Activated T-cell treated with anti-CD3 and anti-CD28 coated beads for 4 hours (primary cell): ENCODE results near the gene OIT3.
"Not testable (repeated sequence)": the region's sequence is repeated elsewhere in the genome, so short reads cannot be mapped to it uniquely, and the experiment has no call there.

ENCODE experiments used
- DNase-seq: peaks from one replicate; pipeline ENCODE4 v3.0.0-alpha.2; 2020

OIT3 gene

GRCh38 chr10:72893136-72893798, at the start of gene OIT3:
OIT3 (plus strand) TSS chr10:72893739; CDS start chr10:72893799, 60 bp downstream.
- DNase-seq, result no peak

GRCh38 chr10:72846238-72846637, 47.3 kb upstream of the OIT3 start:
- DNase-seq, result no peak

DNA sequence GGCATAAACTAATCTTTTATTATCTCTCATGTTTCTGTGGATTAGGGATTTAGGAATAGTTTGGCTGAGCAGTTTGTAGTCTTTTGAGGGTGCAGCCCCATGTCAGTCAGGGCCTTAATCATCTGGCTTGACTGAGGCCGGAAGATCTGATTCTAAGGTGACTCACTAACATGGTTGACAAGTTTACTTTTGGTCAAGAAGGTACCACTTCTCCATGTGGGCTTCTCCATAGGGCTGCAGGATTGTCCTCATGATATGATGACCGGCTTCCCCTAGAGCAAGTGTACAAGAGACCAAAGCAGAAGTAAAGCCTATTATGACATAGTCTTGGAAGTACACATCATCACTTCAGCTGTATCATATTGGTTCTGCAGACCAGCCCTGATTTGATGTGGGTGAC, 45.9 kb upstream of the OIT3 start:
- no peak for DNase-seq

DNA sequence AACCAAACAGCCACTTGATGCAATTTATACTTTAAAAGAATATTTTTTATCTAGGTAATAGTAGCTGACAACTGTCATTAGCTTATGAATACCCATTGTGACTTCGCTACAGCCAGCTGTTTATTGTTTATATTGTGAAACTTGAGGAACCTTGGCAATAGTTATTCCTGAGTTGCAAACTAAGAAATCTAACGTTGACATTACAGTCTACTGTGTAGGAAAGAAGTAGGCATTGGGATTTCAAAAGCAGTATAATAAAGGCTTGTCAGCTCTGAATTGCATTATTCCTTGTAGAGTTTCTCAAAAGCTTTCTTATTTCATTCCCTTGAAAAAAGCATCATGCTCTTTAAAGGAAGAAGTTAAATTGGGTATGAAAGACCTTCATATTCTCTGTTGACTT, 42.7 kb upstream of the OIT3 start:
- no peak for DNase-seq

GRCh38 chr10:72851509-72851908, 42.0 kb upstream of the OIT3 start:
- DNase-seq, result no peak

DNA sequence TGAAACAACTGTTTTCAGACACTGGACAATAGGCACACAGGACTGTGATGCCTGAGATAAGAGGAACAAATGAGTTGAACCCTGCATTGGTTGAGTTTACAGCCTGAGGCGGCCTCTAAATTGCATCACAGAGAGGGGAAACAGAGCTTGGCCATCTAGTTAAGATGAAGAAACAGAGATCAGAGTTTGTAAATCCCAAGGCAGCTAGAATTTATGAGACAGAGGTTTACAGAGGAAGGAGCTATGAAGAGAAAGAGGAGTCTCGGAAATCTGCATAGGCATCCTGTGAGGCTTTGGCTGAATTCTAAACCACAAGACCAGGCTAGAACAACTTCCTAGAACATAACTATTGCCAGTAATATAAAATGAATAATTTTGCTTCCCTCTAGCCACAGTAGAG, 41.0 kb upstream of the OIT3 start:
- no peak for DNase-seq

DNA sequence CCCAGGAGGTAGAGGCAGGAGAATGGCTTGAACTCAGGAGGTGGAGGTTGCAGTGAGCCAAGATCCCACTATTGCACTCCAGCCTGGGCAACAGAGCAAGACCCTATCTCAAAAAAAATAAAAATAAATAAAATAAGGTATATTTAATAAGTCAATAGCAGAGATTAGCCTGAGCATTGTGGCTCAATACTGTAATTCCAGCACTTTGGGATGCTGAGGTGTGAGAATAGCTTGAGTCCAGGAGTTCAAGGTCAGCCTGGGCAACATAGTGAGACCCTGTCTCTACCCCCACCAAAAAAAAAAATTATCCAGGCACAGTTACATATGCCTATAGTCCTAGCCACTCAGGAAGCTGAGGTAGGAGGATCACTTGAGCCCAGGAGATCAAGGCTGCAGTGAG, 38.4 kb upstream of the OIT3 start:
- no peak for DNase-seq

GRCh38 chr10:72855790-72856189, 37.7 kb upstream of the OIT3 start:
- DNase-seq, result no peak

- no peak for DNase-seq
Observed at GRCh38 chr10:72858067-72858466, 35.5 kb upstream of the OIT3 start.

GRCh38 chr10:72862957-72863356, 30.6 kb upstream of the OIT3 start:
- DNase-seq, result no peak

DNA sequence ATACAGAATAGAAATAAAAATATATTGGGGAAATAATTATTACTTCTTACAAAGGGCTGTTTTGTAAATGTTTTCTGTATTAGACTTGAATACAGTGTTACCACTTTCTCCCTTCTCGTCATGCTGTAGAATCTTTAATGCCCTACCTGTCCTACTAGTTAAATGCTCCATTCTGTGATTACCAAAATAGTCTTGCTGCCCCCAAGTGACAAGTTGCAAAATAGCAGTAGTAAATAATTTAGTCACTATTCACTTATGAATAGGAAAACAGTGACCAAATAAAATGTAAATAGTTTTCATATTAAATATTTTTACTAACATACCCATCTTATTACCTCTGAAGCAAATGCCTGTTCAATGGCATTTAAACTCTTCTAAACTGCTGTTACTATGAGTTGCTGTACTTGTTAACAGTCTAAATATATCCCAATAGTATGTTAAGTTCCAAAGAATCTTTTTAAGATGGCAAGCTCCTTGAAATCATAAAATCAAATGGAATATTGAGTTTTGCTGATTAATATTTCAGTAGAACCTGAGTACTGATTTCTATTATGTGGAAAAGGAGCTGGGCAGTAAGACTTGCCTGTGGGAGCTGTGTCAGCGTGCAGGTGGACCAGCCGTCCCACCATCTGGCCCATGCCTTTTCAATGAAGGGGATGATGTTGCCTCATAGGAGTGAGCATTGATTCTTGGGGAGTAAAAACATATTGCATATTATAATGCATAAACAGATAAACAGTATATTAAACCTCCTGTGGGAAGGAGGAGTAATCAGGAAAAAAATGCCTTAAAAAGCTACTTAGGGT, 18.1 kb upstream of the OIT3 start:
- DNase-seq, result no peak

GRCh38 chr10:72879245-72879644, 14.3 kb upstream of the OIT3 start:
- no peak for DNase-seq

DNA sequence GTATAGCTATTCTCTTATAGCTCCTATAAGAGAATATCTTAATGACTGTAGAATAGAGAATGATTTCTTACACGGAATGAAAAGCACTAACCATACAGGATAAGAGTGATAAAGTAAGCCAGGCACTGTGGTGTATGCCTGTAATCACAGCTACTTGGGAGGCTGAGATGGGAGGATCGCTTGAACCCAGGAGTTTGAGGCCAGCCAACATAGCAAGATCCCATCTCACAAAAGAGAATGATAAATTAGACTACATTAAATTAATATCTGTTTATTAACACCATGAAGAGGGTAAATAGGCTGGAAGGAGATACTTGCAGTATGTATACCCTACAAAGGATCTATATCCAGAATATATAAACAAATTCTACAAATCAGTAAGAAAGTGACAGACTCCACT, 12.2 kb upstream of the OIT3 start:
- no peak for DNase-seq

GRCh38 chr10:72883861-72884260, 9.7 kb upstream of the OIT3 start:
- DNase-seq, result no peak

GRCh38 chr10:72885953-72886352, 7.6 kb upstream of the OIT3 start:
- DNase-seq, result no peak

DNA sequence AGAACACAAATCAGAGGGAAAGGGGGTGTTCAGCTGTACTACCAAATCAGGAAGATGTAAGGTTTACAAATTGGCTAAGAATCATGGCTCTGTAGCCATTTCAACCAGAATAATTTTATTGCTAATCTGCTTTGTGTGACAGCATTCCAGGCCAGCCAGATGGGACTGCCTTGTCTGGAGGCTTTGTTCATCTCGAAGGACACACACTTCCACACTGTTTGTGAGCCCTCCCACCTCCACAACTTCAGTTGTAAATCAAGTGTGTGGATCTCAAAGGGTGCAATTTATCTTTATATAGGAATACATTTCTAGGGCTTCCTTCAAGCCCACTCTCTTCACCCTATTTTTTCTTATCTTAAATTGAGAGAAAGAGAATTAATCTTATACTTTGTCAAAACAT, 6.9 kb upstream of the OIT3 start:
- no peak for DNase-seq

DNA sequence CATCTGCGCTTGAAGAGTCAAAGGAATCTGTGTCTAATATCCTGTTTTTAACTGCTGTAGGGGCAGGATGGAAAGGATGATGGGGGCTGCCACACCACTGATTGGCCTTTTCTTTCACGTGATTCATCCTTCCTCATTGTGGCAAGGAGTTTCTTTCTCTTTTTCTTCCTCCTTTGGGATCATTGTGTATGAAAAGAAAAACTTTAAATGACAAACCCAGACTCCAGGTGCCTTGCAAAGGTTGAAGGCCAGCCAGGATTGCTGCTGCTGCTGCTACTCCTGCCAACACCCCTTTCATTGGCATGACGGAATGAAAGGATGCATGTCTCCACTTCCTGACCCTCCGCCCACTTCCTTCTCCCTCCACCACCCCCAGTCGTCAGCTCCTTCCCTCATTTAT, 6.5 kb upstream of the OIT3 start:
- DNase-seq, result no peak

- no peak for DNase-seq
Observed at GRCh38 chr10:72888151-72888638, 5.3 kb upstream of the OIT3 start.

- DNase-seq, result no peak
Observed at GRCh38 chr10:72889391-72889831, 4.1 kb upstream of the OIT3 start.

- no peak for DNase-seq
Observed at GRCh38 chr10:72890086-72890485, 3.5 kb upstream of the OIT3 start.

DNA sequence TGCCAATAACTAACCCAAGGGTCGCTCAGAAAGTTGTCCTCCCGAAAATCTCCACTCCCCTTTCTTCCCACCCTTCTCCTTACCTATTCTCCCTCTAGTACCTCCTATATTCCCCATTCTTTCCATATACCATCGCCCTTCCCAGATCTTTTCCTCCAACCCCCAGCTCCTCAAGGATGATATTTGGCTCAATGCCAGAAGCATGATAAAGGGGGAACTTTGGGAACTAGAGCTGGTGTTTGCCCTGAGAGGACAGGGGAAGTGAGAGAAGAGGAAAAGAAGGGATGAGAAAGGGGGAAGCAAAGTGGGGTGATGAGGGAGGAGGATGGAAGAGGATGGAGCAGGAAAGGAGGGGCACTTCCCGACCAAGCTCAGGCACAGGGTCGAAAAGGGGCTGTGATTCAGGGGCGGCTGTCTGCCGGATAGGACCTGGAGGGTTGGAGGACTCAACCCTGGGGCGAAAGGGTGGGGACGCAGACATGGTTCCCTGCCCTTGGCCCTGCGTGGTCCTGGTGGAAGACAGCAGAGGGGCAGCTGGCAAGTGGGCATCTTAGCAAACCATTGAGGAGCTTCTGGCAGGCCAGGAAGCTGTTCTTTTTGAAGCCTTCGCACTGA, 1.8 kb downstream of the OIT3 start:
- DNase-seq, result no peak

DNA sequence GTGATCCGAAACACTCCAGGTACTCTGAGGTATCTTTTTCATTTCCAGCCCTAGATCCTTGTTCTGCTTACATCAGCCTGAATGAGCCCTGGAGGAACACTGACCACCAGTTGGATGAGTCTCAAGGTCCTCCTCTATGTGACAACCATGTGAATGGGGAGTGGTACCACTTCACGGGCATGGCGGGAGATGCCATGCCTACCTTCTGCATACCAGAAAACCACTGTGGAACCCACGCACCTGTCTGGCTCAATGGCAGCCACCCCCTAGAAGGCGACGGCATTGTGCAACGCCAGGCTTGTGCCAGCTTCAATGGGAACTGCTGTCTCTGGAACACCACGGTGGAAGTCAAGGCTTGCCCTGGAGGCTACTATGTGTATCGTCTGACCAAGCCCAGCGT, 5.1 kb downstream of the OIT3 start:
- DNase-seq, result no peak

GRCh38 chr10:72899545-72899944, 6.0 kb downstream of the OIT3 start:
- no peak for DNase-seq

DNA sequence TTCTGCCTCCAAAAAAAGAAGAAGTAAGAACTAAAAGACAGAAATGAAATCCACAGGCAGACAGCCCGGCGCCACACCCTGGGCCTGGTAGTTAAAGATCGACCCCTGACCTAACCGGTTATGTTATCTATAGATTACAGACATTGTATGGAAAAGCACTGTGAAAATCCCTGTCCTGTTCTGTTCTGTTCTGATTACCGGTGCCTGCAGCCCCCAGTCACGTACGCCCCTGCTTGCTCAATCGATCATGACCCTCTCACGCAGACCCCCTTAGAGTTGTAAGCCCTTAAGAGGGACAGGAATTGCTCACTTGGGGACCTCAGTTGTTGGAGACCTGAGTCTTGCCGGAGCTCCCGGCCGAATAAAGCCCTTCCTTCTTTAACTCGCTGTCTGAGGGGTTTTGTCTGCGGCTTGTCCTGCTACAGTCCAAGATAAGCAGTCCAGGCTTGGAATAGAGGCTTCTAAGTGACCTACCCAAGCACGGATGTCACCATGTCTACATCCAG, 10.5 kb downstream of the OIT3 start:
- not testable (repeated sequence) for DNase-seq
